Activated T-helper 1 cell treated with anti-CD3 and anti-CD28 coated beads, Interleukin-2, amount 50 U/mL, for 16 hours (primary cell): ENCODE measurements around the gene P2RY14.

Source experiments
- DNase-seq, 2 donors: peaks; one replicate each; pipeline ENCODE4 v3.0.0-alpha.2; 2020; ENCODE audit warnings: low read depth in 1 of 2, low spot score in 1 of 2

Gene P2RY14

DNA sequence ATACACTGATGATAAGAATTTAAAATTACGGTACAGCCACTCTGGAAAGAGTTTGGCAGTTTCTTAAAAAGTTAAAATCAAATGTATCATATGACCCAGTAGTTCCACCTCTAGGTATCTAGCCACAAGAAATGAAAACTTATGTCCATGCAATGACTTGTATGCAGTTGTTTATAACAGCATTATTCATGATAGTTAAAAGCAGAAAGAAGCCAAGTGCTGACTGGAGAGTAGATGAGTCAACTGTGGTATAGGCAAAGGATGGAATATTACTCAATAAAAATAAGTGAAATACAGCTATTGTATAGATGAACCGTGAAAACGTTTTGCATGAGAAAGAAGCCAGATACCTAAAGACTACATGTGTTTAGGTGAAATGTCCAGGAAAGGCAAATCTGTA, 23.4 kb upstream of the P2RY14 start:
- no peak for DNase-seq

DNA sequence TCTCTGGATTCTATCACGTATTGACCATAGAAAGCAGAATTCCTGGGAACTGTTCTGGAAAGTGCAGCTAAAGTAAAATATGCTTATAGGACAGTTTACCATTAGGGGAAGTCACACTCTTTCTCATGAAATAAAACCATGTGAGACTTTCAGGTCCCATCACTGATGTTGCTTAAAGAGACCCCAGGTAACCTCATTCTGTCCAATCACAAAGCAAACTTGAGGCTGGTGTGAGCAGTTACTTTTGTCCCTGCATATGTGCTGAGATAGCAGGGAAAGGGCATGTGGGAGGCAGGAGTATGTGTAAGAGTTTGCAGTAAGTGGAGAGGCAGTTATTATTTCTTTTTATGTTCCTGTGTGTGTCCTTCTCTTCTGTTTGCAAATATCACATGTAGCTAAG, 22.2 kb upstream of the P2RY14 start:
- DNase-seq = no peak

DNA sequence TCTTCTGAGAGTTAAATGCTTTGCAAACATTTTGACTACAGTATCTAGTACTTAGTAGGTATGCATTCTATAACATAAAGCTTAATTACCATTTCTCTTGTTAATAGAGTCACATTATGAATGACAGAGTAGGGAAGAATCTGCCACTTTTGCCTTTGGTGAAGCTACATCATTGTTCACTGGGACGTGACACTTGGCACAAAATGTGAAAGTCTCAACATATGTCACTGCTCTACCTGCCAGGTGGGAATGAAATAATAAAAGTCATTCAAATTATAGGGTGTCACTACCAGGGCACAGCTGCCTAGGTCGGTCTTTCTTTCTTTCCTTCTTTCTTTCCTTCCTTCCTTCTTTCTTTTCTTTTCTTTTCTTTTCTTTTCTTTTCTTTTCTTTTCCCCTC, 20.7 kb upstream of the P2RY14 start:
- DNase-seq = no peak

DNA sequence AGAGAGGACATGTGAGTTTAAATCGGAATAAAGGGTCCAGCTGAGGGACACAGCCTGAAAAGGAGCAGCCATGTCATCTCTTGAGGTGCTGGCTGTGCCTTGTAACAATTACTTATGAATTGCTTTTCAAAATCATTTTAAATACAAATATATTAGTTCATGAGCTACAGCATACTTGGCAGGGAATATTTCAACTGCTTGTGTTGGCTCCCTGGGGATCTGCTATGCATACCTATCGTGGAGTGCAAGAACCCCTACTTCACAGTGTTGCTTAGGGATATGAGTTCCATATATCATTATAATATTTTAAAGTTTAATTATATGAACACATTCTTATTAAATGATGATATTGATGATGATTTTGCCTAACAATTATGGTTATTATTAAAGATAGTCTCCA, 19.1 kb upstream of the P2RY14 start:
- no peak for DNase-seq

DNA sequence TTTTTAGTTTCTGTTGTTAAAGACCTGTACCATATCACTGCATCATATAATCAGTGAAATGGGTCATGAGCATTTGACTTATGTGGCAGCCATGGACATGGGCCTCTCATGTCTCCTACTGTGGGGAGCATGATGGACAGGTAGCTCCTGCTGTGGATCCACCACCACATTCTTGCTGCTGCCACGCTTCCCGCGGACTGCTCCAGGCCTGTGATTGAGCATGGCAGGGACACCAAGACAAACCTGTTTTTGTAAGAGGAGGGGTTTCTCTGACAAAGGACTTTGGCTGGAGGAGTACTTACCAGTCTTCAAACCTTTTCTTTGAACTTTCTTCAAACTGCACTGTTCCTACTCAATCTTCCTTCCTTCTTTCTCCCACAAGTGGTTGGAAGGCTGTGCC, 17.9 kb upstream of the P2RY14 start:
- DNase-seq = no peak

DNA sequence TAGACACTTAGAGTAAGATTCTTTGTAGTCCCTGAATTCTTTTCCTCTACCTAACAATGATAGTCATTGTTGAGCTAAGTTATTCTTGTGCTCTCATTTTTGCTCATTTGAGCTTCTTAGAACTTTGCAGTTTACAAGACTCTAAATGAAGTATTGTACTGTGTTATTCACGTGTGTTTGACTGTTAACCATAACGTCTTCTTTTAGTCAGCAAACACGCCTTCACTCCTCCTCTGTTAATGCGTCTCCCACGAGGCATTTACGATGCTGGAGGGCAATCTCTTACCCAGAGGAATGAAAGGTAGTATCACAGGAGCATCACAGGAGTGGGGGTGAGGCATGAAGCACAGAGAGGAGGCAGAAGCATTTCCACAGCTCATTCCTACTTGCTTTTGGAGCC, 14.8 kb upstream of the P2RY14 start:
- DNase-seq = no peak

DNA sequence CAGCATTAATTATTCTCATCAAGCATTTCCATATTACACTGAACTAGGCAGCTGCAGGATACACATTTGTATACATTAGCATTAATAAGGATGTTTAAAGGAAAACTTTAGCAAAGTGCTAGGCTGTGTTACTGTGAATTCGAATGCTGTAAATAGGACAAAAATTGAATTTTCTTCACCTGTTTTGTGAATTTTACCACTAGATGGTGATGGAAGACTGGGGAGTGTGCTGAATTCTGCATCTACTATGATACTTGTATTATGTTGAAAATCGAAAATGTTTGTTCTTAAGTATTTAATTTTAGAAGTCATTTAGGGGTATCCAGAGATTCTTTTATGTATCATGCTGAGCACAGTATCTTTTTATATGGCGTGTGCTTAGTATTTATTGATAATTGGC, 12.3 kb upstream of the P2RY14 start:
- no peak for DNase-seq

DNA sequence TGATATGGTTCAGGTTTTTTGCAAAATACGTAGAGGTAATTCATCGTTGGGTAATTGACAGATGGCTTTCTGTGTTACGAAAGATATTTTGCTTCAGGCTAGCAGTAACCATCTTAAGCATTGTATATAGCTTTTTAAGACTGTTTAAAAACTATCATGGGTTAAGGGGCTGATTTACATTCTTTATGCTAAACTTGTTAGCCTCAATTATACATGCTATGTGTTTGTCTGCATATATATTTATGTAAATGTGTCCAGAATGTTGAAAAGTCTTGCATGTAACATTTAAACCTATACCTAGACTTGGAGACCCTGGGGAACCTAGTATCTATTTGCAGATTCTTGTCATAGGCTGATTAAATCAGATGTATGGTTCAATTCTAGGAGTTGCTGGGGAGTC, 11.1 kb upstream of the P2RY14 start:
- DNase-seq = no peak

DNA sequence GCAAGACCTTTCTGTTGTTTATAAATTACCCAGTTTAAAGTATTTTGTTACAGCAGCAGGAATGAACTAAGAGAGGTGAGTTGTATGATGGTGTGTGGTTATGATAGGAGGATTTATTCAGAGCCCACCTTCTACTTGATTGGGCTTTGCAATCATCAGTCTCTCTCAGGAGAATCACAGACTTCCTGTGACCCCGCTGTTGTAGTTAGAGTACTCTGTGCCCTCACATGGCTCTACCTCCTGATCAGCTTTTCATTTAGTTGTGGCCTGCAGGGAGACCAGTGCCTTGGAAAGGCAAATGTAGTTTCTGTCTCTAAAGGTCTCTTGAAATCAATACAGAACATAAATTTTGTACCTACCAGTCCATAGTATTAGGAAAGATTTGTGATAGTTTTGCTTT, 7.6 kb upstream of the P2RY14 start:
- no peak for DNase-seq

DNA sequence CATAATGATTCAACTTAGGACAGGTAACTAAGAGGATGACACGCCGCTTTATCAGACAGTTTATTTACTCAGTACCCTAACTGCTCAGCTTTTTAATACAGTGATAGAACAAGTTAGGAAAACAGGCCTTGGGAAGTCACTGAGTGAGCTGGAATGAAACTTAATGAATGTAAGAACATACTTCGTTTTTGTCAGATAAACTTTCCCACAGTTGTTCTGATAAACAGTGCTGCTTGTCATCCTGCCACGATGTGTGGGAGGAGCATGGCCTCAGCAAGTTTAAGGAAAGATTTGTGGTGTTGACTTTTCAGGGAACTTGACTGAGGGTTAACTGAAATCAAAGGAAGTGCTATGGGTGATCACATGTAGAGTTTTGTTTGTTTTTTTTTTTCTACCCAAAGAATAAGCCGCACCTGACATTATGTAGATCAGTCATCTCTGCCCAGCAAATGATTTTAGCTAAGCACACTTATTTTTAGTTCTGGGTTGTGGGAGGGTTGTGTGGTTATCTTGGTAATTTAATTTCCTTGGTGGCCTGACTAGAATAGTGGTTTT, 5.6 kb upstream of the P2RY14 start:
- no peak for DNase-seq

DNA sequence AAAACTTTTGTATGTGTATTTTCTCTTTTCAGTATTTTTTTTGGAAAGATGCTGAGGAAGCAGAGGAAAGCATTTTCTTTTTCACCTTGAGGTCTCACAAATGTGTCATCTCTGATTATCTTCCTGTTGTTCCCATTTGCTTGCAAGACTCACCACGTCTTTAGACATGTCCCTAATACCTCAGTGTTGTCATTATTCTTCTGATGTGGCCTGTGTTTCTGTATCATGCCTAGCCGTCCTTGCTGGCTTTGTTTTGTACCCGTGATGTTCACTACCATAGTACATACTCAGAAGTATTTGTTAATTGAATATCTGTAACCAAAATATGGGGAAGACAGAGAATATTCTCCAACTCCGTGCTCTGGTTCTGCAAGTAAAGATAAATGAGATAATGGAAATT, 5.0 kb upstream of the P2RY14 start:
- no peak for DNase-seq

DNA sequence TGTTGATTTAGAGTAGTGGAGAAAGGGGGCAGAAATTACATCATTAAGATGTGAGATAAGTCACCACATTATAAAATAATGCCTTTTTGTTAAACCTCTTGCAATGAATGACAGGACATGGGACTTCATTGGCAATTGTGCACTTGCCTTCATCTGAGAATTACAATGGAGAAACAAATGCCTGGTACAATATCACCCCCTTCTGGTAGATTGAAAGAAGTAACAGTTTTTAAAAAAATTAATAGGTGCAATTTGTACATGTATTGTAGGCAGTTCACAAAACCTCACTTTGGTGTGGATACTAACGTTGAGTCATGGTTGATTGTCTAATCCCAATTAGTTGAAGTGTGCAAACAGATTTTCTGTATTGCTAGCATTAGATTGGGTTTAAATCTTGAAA, 4.6 kb upstream of the P2RY14 start:
- no peak for DNase-seq

DNA sequence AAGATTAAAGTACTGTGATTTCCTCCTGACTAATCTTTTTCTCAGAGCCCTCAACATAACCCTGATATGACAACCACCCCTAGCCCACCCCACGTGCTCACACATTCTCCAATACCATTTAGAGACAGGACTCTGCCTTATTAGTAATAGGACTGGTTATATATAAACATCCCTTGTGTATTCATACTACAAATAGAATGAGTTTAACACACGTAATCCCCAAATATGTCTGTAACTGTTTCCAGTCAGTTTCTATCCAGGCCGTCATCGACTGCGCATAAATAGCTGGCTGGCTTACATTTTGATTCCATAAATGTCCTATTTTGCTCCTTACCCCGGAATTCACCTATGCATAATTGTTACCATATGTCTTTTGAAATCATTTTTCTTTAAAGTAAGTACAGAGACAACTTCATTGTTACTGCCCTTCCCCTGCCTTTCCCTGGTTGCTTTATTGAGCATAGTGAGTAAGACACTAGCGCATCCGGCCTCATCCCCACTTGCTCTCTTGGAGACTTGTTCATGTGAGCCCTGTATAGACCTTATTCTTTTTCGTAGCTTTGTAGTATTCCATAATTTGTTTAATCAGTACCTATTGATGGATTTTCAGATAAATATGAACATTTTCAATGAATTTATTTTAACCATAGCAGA, 3.5 kb upstream of the P2RY14 start:
- no peak for DNase-seq

DNA sequence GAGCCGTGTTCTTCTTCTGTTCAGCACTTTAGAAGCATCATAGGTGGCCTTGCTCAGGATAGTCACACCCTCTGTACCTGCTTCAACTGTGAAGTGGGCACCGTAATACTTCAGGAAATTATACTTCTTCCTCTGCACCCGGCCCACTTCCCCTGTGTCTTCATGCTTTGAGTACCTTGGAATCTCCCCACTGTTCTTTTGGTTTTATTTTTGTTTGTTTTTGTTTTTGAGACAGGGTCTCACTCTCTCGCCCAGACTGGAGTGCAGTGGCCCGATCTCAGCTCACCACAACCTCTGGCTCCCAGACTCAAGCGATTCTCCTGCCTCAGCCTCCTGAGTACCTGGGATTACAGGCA, 1.7 kb downstream of the P2RY14 start:
- no peak for DNase-seq

DNA sequence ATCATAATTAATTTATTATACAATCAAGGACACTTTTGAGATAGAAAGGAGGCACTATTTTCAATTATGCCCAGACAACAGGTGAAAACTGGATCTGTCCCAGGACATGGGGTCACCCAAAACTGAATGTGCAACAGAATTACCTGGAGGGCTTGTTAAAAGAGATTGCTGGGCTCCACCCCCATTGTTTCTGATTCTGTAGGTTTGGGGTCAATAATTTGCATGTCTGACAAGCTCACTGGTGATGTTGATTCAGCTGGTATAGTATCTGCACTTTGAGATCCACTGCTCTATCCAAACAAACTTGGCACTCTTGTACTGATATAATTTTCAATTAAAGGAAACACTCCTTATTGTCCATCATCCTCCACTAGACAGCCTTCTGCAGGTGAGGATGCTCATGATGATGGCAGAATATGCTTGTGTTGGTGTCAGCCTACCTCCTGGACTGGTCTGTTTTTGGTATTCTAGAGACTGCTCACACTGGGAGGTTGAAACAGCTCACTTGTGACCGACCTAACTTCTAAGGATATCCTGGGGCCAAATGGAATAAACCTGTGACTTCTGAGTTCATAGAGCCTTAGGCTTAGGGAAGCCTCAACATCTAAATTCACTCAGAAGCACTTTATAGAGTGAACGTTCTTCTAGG, 2.2 kb downstream of the P2RY14 start:
- no peak for DNase-seq

DNA sequence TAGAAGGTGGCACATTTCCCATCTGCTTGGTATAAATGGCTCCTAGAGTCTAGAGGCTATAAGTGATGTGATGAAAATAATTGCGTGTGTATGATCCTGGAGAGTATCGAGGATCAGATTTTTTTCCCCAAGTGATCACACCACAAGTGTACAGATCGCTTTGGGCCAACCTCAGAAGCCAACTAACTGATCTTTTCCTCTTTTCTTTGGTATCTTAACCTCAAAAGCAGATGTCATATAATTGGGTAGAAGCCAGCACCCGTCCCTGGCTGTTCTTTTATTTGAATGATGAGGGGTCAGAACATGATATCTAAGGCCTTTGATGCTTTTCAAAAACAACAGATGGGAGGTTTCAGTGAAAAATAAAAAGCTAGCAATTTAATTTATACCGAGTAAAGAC, 3.3 kb downstream of the P2RY14 start:
- DNase-seq = no peak

DNA sequence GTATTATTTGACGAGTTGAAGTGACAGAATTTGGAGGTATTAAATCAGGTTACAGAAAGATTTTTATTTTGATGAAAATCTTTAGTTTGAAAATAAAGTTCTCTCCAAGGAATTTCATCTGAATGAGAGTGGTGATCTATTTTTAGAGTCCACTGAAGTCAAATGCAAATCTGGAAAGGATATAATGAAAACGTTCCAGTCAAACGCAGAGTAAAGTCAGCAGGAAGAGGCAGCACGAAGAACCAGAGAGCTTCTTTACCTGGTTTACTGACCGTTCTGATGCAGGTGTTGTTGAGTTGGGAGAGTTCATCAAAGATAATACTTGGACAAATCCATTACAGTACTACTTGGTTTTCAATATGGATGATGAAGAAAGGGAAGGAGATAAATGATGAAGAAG, 8.7 kb downstream of the P2RY14 start:
- DNase-seq = no peak

DNA sequence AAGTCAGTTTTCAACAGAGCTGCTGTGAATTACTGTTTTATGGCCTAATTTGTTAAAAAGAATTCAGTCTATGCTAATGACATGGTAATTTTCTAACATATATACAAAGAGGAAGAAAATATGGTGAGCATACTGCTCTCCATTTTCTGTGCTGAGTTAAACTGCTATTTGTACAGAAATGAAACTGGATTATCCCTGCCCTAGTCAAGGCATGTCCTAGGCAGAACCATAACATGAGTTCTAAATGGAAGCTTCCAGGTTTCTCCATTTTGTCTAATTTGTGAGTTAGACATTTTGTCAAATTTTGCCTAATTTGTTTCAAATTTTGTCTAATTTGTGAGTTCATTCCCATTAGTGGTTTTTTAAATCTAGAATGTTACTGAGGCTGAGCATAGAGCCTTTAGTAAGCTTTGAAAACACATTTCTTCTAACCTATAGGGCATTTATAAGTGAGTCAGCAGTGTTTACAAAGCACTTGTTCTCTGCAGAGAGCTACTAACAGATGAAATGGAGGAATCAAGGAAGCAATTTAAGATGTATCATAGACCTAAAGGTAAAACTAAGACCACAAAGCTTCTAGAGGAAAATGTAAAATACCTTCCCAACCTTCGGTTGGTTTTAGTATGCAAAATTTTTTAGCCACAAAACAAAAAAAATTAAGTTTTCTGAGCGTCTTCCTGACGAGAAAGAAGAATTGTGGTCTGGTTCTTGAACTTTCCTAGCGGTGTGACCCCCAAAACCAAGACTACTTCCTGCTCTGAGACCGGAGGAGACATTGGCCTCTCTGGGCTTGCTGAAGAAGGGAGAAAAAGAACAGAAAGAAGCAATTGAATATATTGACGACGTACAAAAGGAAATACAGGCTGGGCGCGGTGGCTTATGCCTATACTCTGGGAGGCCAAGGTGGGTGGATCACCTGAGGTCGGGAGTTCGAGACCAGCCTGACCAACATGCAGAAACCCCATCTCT, 9.8 kb downstream of the P2RY14 start:
- no peak for DNase-seq

DNA sequence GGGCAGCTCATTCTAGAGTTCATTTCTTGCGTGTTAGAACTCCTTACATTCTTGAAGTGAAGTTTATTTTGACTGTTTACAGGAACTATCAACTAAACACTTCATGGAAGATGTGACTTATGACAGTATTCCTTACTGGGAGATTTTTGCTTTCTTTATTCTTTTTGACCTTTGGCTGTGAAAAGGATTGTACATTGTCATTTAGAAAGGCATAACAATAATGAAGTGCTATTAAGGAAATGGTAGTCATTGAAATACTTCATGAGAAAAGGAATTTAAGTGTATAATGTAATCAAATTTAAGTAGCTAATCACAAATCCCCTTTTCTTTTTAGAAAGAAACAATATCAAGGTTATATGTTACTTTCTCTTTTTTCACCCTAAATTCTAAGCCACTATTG, 11.3 kb downstream of the P2RY14 start:
- DNase-seq = no peak

DNA sequence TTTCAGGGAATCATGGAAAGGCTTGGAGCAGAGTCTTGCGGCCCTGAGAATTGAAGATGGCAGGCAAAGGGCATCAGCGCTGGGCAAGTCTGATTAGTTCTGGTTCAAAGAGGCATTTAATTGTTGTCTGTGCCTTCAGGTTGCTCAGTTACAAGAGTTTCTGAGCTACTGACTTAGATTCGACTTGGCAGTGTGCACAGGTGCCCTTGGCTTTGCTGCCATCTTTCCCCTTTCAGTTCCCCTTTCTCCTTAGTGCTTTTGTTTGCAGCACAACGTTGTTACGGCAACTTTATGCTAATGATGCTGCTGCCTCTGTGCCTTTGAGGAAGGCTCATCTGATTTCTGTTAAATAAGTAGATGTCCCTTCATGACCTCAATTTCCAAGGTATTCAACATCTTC, 12.5 kb downstream of the P2RY14 start:
- DNase-seq = no peak

DNA sequence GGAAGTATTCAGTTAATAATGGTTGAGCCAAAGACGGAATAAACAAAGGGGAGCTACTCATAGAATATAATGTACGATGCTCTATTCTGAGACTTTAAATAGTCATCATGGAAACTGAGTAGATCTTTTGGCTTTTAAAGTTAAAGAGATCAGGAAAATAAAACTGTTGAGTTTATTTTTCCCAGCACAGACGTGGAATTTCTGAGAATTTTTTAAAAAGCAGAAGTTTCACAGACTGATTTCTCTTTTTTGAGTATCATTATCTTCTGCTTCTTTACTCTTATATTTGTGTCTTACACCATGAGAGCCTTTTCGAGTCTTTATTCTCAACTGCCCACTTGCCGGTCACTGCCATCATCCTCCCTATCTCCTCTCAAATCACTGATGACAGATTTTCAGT, 13.2 kb downstream of the P2RY14 start:
- DNase-seq = no peak

DNA sequence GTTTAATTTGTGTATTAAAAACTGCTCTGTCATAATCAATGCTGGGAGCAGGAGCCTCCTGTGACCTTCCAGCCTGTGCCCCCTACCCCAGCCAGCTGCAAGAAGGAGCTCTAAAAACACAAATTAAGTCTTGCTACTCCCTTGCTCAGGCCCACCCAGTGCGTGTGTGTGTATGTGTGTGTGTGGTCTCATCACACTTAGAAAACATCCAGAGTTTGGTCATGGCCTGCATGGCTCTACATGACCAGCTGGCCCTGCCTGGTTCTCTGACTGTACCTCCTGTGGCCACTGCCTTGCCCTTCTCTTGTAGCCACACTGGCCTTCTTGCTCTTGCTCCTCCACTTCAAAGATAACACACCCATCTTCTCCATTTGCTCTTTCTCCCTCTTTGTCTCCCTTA, 13.7 kb downstream of the P2RY14 start:
- no peak for DNase-seq
